Neuronal stem cell (in vitro differentiated cells): Measurements from ENCODE around the gene ZNF284. TPM values are rescaled to one million over a fixed set of nuclear protein-coding genes. Genes with fewer than 3 reads are reported as not detected.

Experiments used
- DNase-seq: peaks from one replicate; pipeline ENCODE4 v3.0.0-alpha.2; 2013; ENCODE audit warnings: low spot score
- H2AFZ ChIP-seq: one replicate; pipeline ENCODE4 v1.6.1; 2013; ENCODE audit warnings: mild to moderate bottlenecking, low read length, inconsistent platforms
- H2AK5ac ChIP-seq: 2 replicates; pipeline ENCODE4 v1.6.1; 2013; ENCODE audit warnings: low read depth, mild to moderate bottlenecking, inconsistent platforms, low read length, moderate library complexity, mixed read lengths
- H2BK120ac ChIP-seq: 2 replicates; pipeline ENCODE4 v1.6.1; 2013; ENCODE audit warnings: low read depth, mild to moderate bottlenecking, inconsistent platforms, low read length, moderate library complexity, mixed read lengths
- H2BK12ac ChIP-seq: one replicate; pipeline ENCODE4 v1.6.1; 2013; ENCODE audit warnings: low read length, inconsistent platforms
- H2BK15ac ChIP-seq: 2 replicates; pipeline ENCODE4 v1.6.1; 2013; ENCODE audit warnings: mild to moderate bottlenecking, low read length, inconsistent platforms, mixed read lengths
- H2BK5ac ChIP-seq: one replicate; pipeline ENCODE4 v1.6.1; 2013; ENCODE audit warnings: inconsistent platforms, mild to moderate bottlenecking, low read length, moderate library complexity
- H3K14ac ChIP-seq: one replicate; pipeline ENCODE4 v1.6.1; 2013; ENCODE audit warnings: low read length, inconsistent platforms
- H3K18ac ChIP-seq: 2 replicates; pipeline ENCODE4 v1.6.1; 2013; ENCODE audit warnings: low read length, inconsistent platforms
- H3K23ac ChIP-seq: 2 replicates; pipeline ENCODE4 v1.6.1; 2013; ENCODE audit warnings: low read depth, mild to moderate bottlenecking, mixed read lengths, low read length, inconsistent platforms; ENCODE audit not compliant: poor library complexity
- H3K27ac ChIP-seq: replicated peaks from 3 replicates; pipeline ENCODE4 v1.5.1; 2013; ENCODE audit warnings: low read length, inconsistent platforms
- H3K27me3 ChIP-seq, 3 experiments: 2 replicates each; pipeline ENCODE4 v1.6.1; 2013; ENCODE audit warnings: low read length in 3 of 3, mild to moderate bottlenecking in 2 of 3, inconsistent platforms in 1 of 3, low read depth in 1 of 3, mixed read lengths in 1 of 3, moderate library complexity in 1 of 3; ENCODE audit not compliant: control insufficient read depth in 3 of 3, insufficient read depth in 3 of 3
- H3K36me3 ChIP-seq, 2 donors: replicated peaks in 1 of 2; 2 replicates each; pipeline ENCODE4 v1.6.1; 2013; ENCODE audit warnings: low read length in 2 of 2; ENCODE audit not compliant: control insufficient read depth in 2 of 2, insufficient read depth in 2 of 2
- H3K4ac ChIP-seq: 2 replicates; pipeline ENCODE4 v1.6.1; 2013; ENCODE audit warnings: inconsistent platforms, mild to moderate bottlenecking, low read length, moderate library complexity
- H3K4me1 ChIP-seq, 2 donors: 1 replicate in 1 of 2; 2 replicates in 1 of 2; pipeline ENCODE4 v1.6.1; 2013; ENCODE audit warnings: low read length in 2 of 2, low read depth in 1 of 2; ENCODE audit not compliant: control insufficient read depth in 2 of 2, insufficient read depth in 1 of 2
- H3K4me2 ChIP-seq: one replicate; pipeline ENCODE4 v1.6.1; 2013; ENCODE audit warnings: mild to moderate bottlenecking, low read length, inconsistent platforms; ENCODE audit not compliant: insufficient read depth, poor library complexity, severe bottlenecking
- H3K4me3 ChIP-seq, 2 donors: 2 replicates each; pipeline ENCODE4 v1.5.1; 2013; ENCODE audit warnings: low read length in 2 of 2, mild to moderate bottlenecking in 2 of 2, inconsistent platforms in 1 of 2, moderate library complexity in 1 of 2
- H3K79me1 ChIP-seq: one replicate; pipeline ENCODE4 v1.6.1; 2013; ENCODE audit warnings: low read depth, mild to moderate bottlenecking, inconsistent platforms, low read length, moderate library complexity
- H3K9ac ChIP-seq: one replicate; pipeline ENCODE4 v1.6.1; 2013; ENCODE audit warnings: mild to moderate bottlenecking, low read depth, low read length, inconsistent platforms; ENCODE audit not compliant: poor library complexity
- H3K9me3 ChIP-seq, 2 donors: replicated peaks in 1 of 2; 2 replicates each; pipeline versions ENCODE3 to v1.6.1; 2013; ENCODE audit warnings: low read length in 2 of 2, mild to moderate bottlenecking in 2 of 2, inconsistent platforms in 1 of 2, low read depth in 1 of 2, mixed read lengths in 1 of 2, moderate library complexity in 1 of 2; ENCODE audit not compliant: control insufficient read depth in 2 of 2, insufficient read depth in 1 of 2
- H4K8ac ChIP-seq: one replicate; pipeline ENCODE4 v1.6.1; 2013; ENCODE audit warnings: low read depth, mild to moderate bottlenecking, inconsistent platforms, low read length, moderate library complexity
- H4K91ac ChIP-seq: one replicate; pipeline ENCODE4 v1.6.1; 2013; ENCODE audit warnings: low read length, low read depth, mild to moderate bottlenecking, inconsistent platforms; ENCODE audit not compliant: poor library complexity
- WGBS, 2 donors: extraction: QIAGEN DNeasy Blood & Tissue Kit; methylation state at CpG; one replicate each; pipeline ENCODE4 v1.1.7; 2013; ENCODE audit warnings: missing lambda C conversion rate in 2 of 2, mixed read lengths in 1 of 2; ENCODE audit not compliant: insufficient read length in 2 of 2, insufficient replicate concordance in 1 of 2; ENCODE audit errors: extremely low coverage in 2 of 2; 5-methylcytosine and 5-hydroxymethylcytosine counted together
- polyA plus RNA-seq, 2 experiments: library from polyadenylated mRNA; stranded (reverse); fragments of 200-250 nt; gene quantifications; one replicate each; pipeline ENCODE4 v1.2.3, GENCODE V29; 2013

ZNF284 gene
- polyA plus RNA-seq (2013, experiment 1 of 2), result 1.8 TPM
- polyA plus RNA-seq (2013, experiment 2 of 2), result 1.8 TPM

- H3K18ac ChIP-seq, result peak within 1 kb of the TSS; percentile 61
- no peak within 1 kb of the TSS for H3K4ac ChIP-seq
- peak within 1 kb of the TSS; percentile 72 for H3K4me2 ChIP-seq
- H3K27me3 ChIP-seq, result no peaks in the 10 kb centered on the region
- peak within 1 kb of the TSS; percentile 81 for H3K9ac ChIP-seq
- no peak within 1 kb of the TSS for H4K8ac ChIP-seq
- H2AFZ ChIP-seq, result peak within 1 kb of the TSS; percentile 83
- no peak within 1 kb of the TSS for H2BK12ac ChIP-seq
- peak within 1 kb of the TSS; percentile 57 to 91 for H3K4me3 ChIP-seq
- H3K36me3 ChIP-seq, result peaks cover 0 to 27% of the 10 kb centered on the region in 2 donors
- H2BK15ac ChIP-seq, result no peak within 1 kb of the TSS
- H2BK5ac ChIP-seq, result no peak within 1 kb of the TSS
- no CpG with 5 or more reads among the region's 40 CpGs for WGBS, 2 donors
- H3K4me1 ChIP-seq, result peaks cover 0 to 5% of the 10 kb centered on the region in 2 donors
- H3K14ac ChIP-seq, result no peak within 1 kb of the TSS
- peak within 1 kb of the TSS; percentile 87 for H3K23ac ChIP-seq
- peaks cover 0 to 21% of the 10 kb centered on the region in 2 donors for H3K9me3 ChIP-seq
- no peak within 1 kb of the TSS for H3K27ac ChIP-seq
- no peak within 1 kb of the TSS for H4K91ac ChIP-seq
- no peak within 1 kb of the TSS for H2BK120ac ChIP-seq
- peak; percentile 81 for DNase-seq
- H2AK5ac ChIP-seq, result no peak within 1 kb of the TSS
- H3K79me1 ChIP-seq, result no peaks in the 10 kb centered on the region
Observed at GRCh38 chr19:44071824-44072542, at the start of gene ZNF284. Gene ZNF284, plus strand, starts transcription at chr19:44072159. Its CDS starts 4,231 bp downstream, at chr19:44076390.

- Histone ChIP-seq H3K4ac (no peak overlapping the region), H2BK120ac (no peak overlapping the region), H2BK5ac (no peak overlapping the region), H3K4me1 (peaks cover 5 to 8% of the 10 kb centered on the region in 2 donors), H3K23ac (no peak overlapping the region), H3K18ac (no peak overlapping the region), H3K27ac (no peak overlapping the region), H2AK5ac (no peak overlapping the region), H4K91ac (no peak overlapping the region), H2AFZ (peak overlapping the region; percentile 95), H3K9me3 (peaks cover 3 to 20% of the 10 kb centered on the region in 2 donors), H3K9ac (no peak overlapping the region), H3K27me3 (no peaks in the 10 kb centered on the region), H2BK12ac (no peak overlapping the region), H4K8ac (no peak overlapping the region), H3K14ac (no peak overlapping the region), H3K79me1 (no peaks in the 10 kb centered on the region), H2BK15ac (no peak overlapping the region), H3K4me2 (peak overlapping the region; percentile 66), H3K4me3 (peak overlapping the region; percentile 83 to 85), H3K36me3 (peaks cover 18 to 33% of the 10 kb centered on the region in 2 donors)
- DNase-seq, result no peak
- no CpG with 5 or more reads among the region's 4 CpGs for WGBS, 2 donors
Observed at GRCh38 chr19:44024900-44025216, 47.1 kb upstream of the ZNF284 start.

- Histone ChIP-seq H3K23ac (no peak within 1 kb of the TSS), H3K4ac (no peak within 1 kb of the TSS), H3K36me3 (peaks cover 18 to 38% of the 10 kb centered on the region in 2 donors), H3K4me2 (peak within 1 kb of the TSS; percentile 67), H3K9me3 (peaks cover 3 to 25% of the 10 kb centered on the region in 2 donors), H3K4me1 (peaks cover 5 to 8% of the 10 kb centered on the region in 2 donors), H3K14ac (no peak within 1 kb of the TSS), H3K18ac (peak within 1 kb of the TSS; percentile 16), H2AK5ac (no peak within 1 kb of the TSS), H2BK15ac (no peak within 1 kb of the TSS), H2AFZ (peak within 1 kb of the TSS; percentile 95), H4K8ac (no peak within 1 kb of the TSS), H2BK12ac (no peak within 1 kb of the TSS), H3K27ac (no peak within 1 kb of the TSS), H3K79me1 (no peaks in the 10 kb centered on the region), H3K27me3 (no peaks in the 10 kb centered on the region), H3K9ac (peak within 1 kb of the TSS; percentile 81), H3K4me3 (peak within 1 kb of the TSS; percentile 83 to 85), H4K91ac (no peak within 1 kb of the TSS), H2BK120ac (no peak within 1 kb of the TSS), H2BK5ac (no peak within 1 kb of the TSS)
- WGBS, 2 donors, result no CpG with 5 or more reads among the region's 37 CpGs
- DNase-seq, result peak; percentile 59
Observed at GRCh38 chr19:44025217-44025936, 46.6 kb upstream of the ZNF284 start, which contains the start of gene ZNF222. Gene ZNF222, plus strand, starts transcription at chr19:44025379. Its CDS starts 58 bp downstream, at chr19:44025437.

DNA sequence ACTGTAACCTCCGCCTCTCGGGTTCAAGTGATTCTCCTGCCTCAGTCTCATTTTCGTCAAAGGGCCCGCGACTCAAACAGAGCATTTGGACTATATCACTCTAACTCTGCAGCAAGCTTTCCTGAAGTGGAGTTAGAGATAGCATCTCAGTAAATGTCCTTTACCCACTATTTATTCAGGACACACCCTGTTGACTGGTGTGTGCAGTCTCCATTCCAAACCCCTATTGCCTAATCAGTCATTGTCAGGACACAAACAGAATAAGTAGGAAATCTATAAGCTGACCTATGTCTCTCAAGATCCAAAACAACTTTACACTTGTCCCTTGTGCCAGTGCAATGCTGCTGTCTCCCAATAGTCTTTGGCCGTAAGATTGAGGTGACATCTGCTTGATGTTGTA, 45.3 kb upstream of the ZNF284 start:
- no peak overlapping the region for H3K4me3 ChIP-seq
- H2BK120ac ChIP-seq, result no peak overlapping the region
- peaks cover 21 to 51% of the 10 kb centered on the region in 2 donors for H3K36me3 ChIP-seq
- H3K4ac ChIP-seq, result no peak overlapping the region
- H2AFZ ChIP-seq, result no peak overlapping the region
- H2AK5ac ChIP-seq, result no peak overlapping the region
- no peak overlapping the region for H3K9ac ChIP-seq
- H3K9me3 ChIP-seq, result peaks cover 4 to 38% of the 10 kb centered on the region in 2 donors
- no peak overlapping the region for H3K27ac ChIP-seq
- H4K91ac ChIP-seq, result no peak overlapping the region
- no peak overlapping the region for H2BK15ac ChIP-seq
- H3K79me1 ChIP-seq, result no peaks in the 10 kb centered on the region
- H3K4me2 ChIP-seq, result no peak overlapping the region
- no peaks in the 10 kb centered on the region for H3K27me3 ChIP-seq
- no peak overlapping the region for H3K14ac ChIP-seq
- no CpG with 5 or more reads among the region's 6 CpGs for WGBS, 2 donors
- H3K4me1 ChIP-seq, result peaks cover 5 to 8% of the 10 kb centered on the region in 2 donors
- H2BK5ac ChIP-seq, result no peak overlapping the region
- no peak overlapping the region for H3K23ac ChIP-seq
- no peak overlapping the region for H3K18ac ChIP-seq
- no peak overlapping the region for H4K8ac ChIP-seq
- DNase-seq, result no peak
- H2BK12ac ChIP-seq, result no peak overlapping the region
